ENCODE measurements around the gene MRPL4.

The MRPL4 gene

DNA sequence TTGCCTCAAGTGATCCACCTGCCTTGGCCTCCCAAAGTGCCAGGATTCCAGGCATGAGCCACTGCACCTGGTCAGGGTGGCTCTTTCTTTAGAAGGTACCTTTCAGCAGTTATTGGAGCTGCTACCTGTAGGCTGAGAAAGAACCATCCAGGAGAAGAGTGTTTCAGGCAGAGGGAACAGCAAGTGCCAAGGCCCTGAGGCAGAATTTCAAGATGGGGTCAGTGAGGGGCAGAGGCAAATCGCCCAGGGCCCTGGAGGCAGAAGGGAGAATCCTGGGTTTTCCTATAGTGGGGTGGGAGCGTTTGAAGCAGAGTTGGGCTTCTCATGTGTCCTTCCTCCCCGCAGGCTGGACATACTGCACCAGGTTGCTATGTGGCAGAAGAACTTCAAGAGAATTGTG, 2.2 kb downstream of the MRPL4 start:
- DNase-seq (ENCODE audit: low read depth): no peak
- no peak for TF ChIP-seq CTCF (conservative IDR thresholded peaks at IDR 0.05; ENCODE audit: low read depth, low read length)
- H3K4me3 ChIP-seq (ENCODE audit: low read depth, low read length): no peak overlapping the region

- H3K4me3 ChIP-seq (ENCODE audit: low read depth, low read length): no peak overlapping the region
- DNase-seq (ENCODE audit: low read depth): no peak
- no peak for TF ChIP-seq CTCF (conservative IDR thresholded peaks at IDR 0.05; ENCODE audit: low read depth, low read length)
Measured at GRCh38 chr19:10255358-10255757, 3.3 kb downstream of the MRPL4 start.

DNA sequence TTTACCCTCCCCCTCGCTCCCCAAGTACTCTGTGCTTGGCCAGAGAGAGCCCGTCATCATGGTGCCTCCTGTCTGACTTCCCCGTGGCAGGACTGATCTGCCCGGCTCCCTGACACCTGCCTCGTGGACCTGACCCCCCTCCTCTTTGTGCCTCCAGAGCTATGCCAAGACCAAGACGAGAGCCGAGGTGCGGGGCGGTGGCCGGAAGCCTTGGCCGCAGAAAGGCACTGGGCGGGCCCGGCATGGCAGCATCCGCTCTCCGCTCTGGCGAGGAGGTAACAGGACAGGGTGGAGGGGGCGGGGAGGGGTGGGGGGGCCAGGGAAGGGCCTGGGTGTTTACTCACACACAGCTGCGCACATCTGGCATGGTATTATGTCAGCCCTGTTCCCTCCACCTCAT, 4.5 kb downstream of the MRPL4 start:
- H3K4me3 ChIP-seq (ENCODE audit: low read depth, low read length): no peak overlapping the region
- no peak for TF ChIP-seq CTCF (conservative IDR thresholded peaks at IDR 0.05; ENCODE audit: low read depth, low read length)
- no peak for DNase-seq (ENCODE audit: low read depth)

GRCh38 chr19:10256970-10257615, 5.1 kb downstream of the MRPL4 start:
- no peak for DNase-seq (ENCODE audit: low read depth)
- no peak for TF ChIP-seq CTCF (conservative IDR thresholded peaks at IDR 0.05; ENCODE audit: low read depth, low read length)
- no peak overlapping the region for H3K4me3 ChIP-seq (ENCODE audit: low read depth, low read length)

- TF ChIP-seq CTCF (conservative IDR thresholded peaks at IDR 0.05; ENCODE audit: low read depth, low read length): no peak
- no peak overlapping the region for H3K4me3 ChIP-seq (ENCODE audit: low read depth, low read length)
- no peak for DNase-seq (ENCODE audit: low read depth)
Measured at GRCh38 chr19:10258080-10258710, 6.2 kb downstream of the MRPL4 start.

- H3K4me3 ChIP-seq (ENCODE audit: low read depth, low read length): no peak overlapping the region
- DNase-seq (ENCODE audit: low read depth): peak; percentile 91
- TF ChIP-seq CTCF (conservative IDR thresholded peaks at IDR 0.05; ENCODE audit: low read depth, low read length): peak; percentile 80
Measured at GRCh38 chr19:10259162-10259905, 7.3 kb downstream of the MRPL4 start.

All from choroid plexus epithelial cell (primary cell).